GM21737 (cell line): ENCODE results near the gene DIS3L2.

Source experiments
- ATAC-seq: cut with Tn5 transposase; IDR thresholded peaks from one replicate; pipeline ENCODE4 v1.9.1; 2021; ENCODE audit warnings: mild to moderate bottlenecking, moderate library complexity; ENCODE audit not compliant: unreplicated experiment

DIS3L2 gene

GRCh38 chr2:232225429-232225828 lies 263.9 kb downstream of the DIS3L2 start:
- ATAC-seq = no peak

GRCh38 chr2:232225895-232226294 lies 264.4 kb downstream of the DIS3L2 start:
- no peak for ATAC-seq

- no peak for ATAC-seq
Observed at GRCh38 chr2:232228332-232228731, 266.8 kb downstream of the DIS3L2 start.

GRCh38 chr2:232228971-232229894 lies 267.7 kb downstream of the DIS3L2 start:
- ATAC-seq = no peak

- no peak for ATAC-seq
Observed at GRCh38 chr2:232229911-232230310, 268.4 kb downstream of the DIS3L2 start.

GRCh38 chr2:232230560-232230959 lies 269.0 kb downstream of the DIS3L2 start:
- no peak for ATAC-seq

- no peak for ATAC-seq
Observed at GRCh38 chr2:232231554-232231953, 270.0 kb downstream of the DIS3L2 start.

GRCh38 chr2:232232915-232233314 lies 271.4 kb downstream of the DIS3L2 start:
- no peak for ATAC-seq

GRCh38 chr2:232234922-232235615 lies 273.6 kb downstream of the DIS3L2 start:
- no peak for ATAC-seq

GRCh38 chr2:232235716-232236115 lies 274.2 kb downstream of the DIS3L2 start:
- ATAC-seq = no peak

- ATAC-seq = no peak
Observed at GRCh38 chr2:232236200-232236599, 274.7 kb downstream of the DIS3L2 start.

- no peak for ATAC-seq
Observed at GRCh38 chr2:232237464-232237863, 276.0 kb downstream of the DIS3L2 start.

- ATAC-seq = no peak
Observed at GRCh38 chr2:232238108-232238507, 276.6 kb downstream of the DIS3L2 start.

GRCh38 chr2:232238596-232238995 lies 277.1 kb downstream of the DIS3L2 start:
- ATAC-seq = no peak

GRCh38 chr2:232239951-232240681 lies 278.6 kb downstream of the DIS3L2 start:
- ATAC-seq = no peak

GRCh38 chr2:232240906-232241305 lies 279.4 kb downstream of the DIS3L2 start:
- ATAC-seq = no peak

- ATAC-seq = no peak
Observed at GRCh38 chr2:232242316-232242715, 280.8 kb downstream of the DIS3L2 start.

GRCh38 chr2:232245111-232245510 lies 283.6 kb downstream of the DIS3L2 start:
- no peak for ATAC-seq

GRCh38 chr2:232246245-232246644 lies 284.7 kb downstream of the DIS3L2 start:
- no peak for ATAC-seq

- no peak for ATAC-seq
Observed at GRCh38 chr2:232249096-232249495, 287.6 kb downstream of the DIS3L2 start.
